ENCODE data around the gene R3HCC1L.

R3HCC1L gene

DNA sequence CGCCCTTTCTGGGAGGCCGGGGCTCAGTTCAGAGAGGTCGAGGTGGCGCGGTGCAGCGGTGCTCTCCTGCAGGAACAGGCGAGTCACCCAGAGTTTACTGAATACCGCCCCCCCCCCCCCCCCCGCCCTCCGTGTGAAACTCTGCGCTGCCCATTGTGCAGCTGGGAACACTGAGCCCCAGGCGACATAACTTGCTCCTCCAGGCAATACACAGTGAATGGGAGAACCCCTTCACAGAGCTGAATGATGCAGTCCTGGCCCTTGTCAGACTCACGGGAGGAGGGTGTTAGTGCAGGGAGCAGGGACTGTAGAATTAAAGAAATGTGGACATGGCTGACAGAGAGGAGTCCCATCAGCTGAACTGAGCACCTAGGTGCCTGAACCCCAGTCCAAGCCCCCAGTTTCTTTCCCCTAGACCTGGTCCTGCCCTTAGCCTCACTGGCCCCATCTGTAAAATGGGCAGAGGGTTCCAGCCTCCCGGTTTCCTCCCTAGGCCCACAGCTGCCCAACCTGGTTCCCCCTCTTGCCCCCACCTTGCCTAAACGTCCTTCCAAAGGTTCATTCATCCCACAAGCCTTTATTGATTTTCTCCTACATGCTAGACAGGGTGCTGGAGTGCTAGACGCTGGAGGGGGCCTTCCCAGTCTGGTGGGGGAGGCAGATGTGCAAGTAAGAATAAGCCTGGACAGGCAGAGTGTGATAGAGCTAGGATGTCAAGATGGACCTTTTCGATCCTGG is 134.4 kb downstream of the R3HCC1L start:
- no peak for TF ChIP-seq GATA1 (IDR thresholded peaks at IDR 0.05; ENCODE audit: low read depth, low read length)
- no peak for TF ChIP-seq POLR2A (IDR thresholded peaks at IDR 0.05; ENCODE audit: low read length)
- no peak for DNase-seq

GRCh38 chr10:98269435-98269912 is 135.0 kb downstream of the R3HCC1L start:
- no peak for DNase-seq
- TF ChIP-seq GATA1 (IDR thresholded peaks at IDR 0.05; ENCODE audit: low read depth, low read length) (no peak), POLR2A (IDR thresholded peaks at IDR 0.05; ENCODE audit: low read length) (no peak)

- no peak for DNase-seq
- no peak for TF ChIP-seq GATA1 (IDR thresholded peaks at IDR 0.05; ENCODE audit: low read depth, low read length)
- TF ChIP-seq POLR2A (IDR thresholded peaks at IDR 0.05; ENCODE audit: low read length), result no peak
Observed at GRCh38 chr10:98270073-98270740, 135.8 kb downstream of the R3HCC1L start.

DNA sequence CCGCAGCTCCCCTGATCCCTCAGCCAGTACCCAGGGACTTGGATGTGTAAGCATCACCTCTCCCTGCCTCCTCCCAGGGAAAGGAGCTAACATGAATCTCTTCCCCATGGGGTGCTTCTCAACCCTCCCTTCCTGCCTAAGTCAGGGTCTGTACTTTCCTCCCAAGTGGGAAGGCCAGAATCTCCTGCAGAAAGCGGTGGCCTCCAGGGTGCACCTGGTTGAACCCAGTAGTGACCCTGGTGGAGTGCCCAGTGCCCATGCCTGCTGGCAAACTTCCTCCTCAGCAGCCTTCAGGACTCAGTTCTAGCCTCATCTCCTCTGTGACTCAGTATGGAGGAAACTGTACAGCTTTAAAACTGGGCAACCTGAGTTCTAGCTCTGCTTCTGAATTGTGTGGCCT is 136.3 kb downstream of the R3HCC1L start:
- DNase-seq, result no peak
- no peak for TF ChIP-seq GATA1 (IDR thresholded peaks at IDR 0.05; ENCODE audit: low read depth, low read length)
- no peak for TF ChIP-seq POLR2A (IDR thresholded peaks at IDR 0.05; ENCODE audit: low read length)

GRCh38 chr10:98272245-98272644 is 137.8 kb downstream of the R3HCC1L start:
- DNase-seq, result no peak
- TF ChIP-seq GATA1 (IDR thresholded peaks at IDR 0.05; ENCODE audit: low read depth, low read length) (no peak), POLR2A (IDR thresholded peaks at IDR 0.05; ENCODE audit: low read length) (no peak)

DNA sequence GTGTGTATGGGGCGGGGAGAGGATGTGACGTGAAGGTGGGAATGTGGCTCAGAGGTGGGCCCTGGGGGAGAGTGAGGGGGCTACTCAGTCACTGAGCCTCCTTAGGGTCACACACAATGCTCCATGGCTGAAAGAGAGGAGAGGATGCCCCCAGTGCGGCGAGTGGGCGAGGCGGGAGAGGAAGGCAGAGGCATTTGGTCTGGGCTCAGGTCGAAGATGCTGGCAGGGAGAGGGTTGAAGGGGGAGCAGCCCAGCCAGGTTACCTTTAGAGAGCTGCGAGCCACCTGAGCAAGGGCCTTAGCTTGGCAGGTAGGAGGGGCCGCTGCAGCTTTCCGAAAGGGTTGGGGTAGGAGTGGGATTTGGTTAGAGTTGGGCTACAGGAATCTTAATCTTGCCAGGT is 138.2 kb downstream of the R3HCC1L start:
- TF ChIP-seq GATA1 (IDR thresholded peaks at IDR 0.05; ENCODE audit: low read depth, low read length) (no peak), POLR2A (IDR thresholded peaks at IDR 0.05; ENCODE audit: low read length) (no peak)
- DNase-seq, result no peak

- no peak for DNase-seq
- no peak for TF ChIP-seq POLR2A (IDR thresholded peaks at IDR 0.05; ENCODE audit: low read length)
- no peak for TF ChIP-seq GATA1 (IDR thresholded peaks at IDR 0.05; ENCODE audit: low read depth, low read length)
Observed at GRCh38 chr10:98273057-98273850, 138.8 kb downstream of the R3HCC1L start.

- DNase-seq, result no peak
- TF ChIP-seq POLR2A (IDR thresholded peaks at IDR 0.05; ENCODE audit: low read length), result no peak
- TF ChIP-seq GATA1 (IDR thresholded peaks at IDR 0.05; ENCODE audit: low read depth, low read length), result no peak
Observed at GRCh38 chr10:98274562-98274961, 140.1 kb downstream of the R3HCC1L start.

DNA sequence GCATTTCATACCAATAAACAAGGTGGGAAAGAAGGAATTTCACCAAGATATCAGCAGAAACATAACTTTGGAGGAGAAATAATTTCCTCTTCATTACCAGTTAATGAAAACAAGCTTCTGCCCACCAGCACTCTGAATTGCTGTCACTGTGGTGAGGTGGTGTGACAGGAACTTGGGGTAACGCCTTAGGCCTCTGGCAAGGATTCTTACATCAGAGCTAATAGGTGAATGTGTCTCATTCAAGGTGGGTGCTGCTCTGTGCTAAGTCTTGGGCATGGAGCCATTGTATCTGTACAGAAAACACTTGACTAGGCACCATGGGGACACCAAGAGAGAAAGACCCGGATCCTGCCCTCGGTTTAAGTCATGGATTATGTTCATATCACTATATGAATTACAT is 141.9 kb downstream of the R3HCC1L start:
- no peak for DNase-seq
- TF ChIP-seq POLR2A (IDR thresholded peaks at IDR 0.05; ENCODE audit: low read length) (no peak), GATA1 (IDR thresholded peaks at IDR 0.05; ENCODE audit: low read depth, low read length) (no peak)

GRCh38 chr10:98285416-98285815 is 151.0 kb downstream of the R3HCC1L start:
- DNase-seq, result no peak
- no peak for TF ChIP-seq GATA1 (IDR thresholded peaks at IDR 0.05; ENCODE audit: low read depth, low read length)
- TF ChIP-seq POLR2A (IDR thresholded peaks at IDR 0.05; ENCODE audit: low read length), result no peak

DNA sequence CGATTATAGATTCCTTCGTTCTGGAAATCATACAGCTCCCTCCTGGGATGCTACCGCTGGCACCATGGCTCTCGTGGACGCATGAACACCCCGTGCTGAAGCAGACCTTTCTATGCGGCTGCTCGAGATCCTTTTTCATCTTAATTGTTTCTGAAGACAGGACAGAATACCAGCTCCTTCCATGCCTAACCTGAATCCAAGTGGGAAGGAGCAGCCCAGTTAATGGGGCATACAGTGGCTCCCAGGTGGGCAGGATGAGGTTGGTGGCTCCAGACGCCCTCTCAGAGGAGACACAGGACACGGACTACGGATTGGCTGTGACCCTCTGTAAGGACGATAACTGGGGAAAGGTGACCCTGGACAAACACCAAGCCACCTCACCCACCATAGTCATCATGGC is 152.0 kb downstream of the R3HCC1L start:
- no peak for DNase-seq
- TF ChIP-seq POLR2A (IDR thresholded peaks at IDR 0.05; ENCODE audit: low read length) (no peak), GATA1 (IDR thresholded peaks at IDR 0.05; ENCODE audit: low read depth, low read length) (no peak)

- DNase-seq, result no peak
- no peak for TF ChIP-seq POLR2A (IDR thresholded peaks at IDR 0.05; ENCODE audit: low read length)
- no peak for TF ChIP-seq GATA1 (IDR thresholded peaks at IDR 0.05; ENCODE audit: low read depth, low read length)
Observed at GRCh38 chr10:98287321-98287720, 152.9 kb downstream of the R3HCC1L start.

DNA sequence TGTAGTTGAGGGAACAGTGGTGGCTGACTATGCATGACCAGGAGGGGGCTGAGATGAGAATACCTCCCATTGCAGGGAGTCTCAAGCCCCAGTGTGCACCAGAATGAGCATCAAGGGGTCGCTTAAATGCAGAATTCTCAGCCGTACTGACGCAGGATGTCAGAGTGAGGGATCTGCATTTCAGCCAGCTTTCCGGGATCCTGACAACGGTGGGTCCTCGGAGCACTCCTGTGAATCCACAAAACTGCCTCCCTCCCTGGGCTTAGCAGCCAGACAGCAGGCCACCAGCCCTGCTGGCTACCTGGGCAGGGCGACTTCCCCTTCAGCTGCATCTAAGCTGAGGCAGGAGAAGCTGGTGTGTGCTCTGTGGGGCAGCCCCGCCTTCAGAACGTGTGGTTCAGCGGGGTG is 155.3 kb downstream of the R3HCC1L start:
- TF ChIP-seq POLR2A (IDR thresholded peaks at IDR 0.05; ENCODE audit: low read length) (no peak), GATA1 (IDR thresholded peaks at IDR 0.05; ENCODE audit: low read depth, low read length) (no peak)
- DNase-seq, result no peak

DNA sequence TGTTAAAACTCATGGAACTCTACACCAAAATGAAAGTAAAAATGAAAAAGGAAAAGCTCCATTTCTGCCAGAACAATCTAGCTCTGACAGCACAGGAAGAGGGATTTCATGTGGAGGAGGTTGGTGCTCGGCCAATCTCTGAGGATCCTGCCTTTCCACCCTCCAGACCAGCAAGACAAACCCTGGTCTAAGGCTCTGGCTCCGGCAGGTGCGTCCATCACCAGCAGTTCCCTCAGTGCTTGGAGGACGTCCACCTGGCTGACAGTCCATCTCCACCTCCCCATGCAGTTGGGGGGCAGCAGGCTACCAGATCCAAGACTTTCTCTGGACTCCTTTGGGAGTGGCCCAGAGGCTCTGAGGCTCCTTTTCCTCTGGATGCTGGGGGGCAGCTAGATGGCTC is 158.5 kb downstream of the R3HCC1L start:
- DNase-seq, result no peak
- TF ChIP-seq GATA1 (IDR thresholded peaks at IDR 0.05; ENCODE audit: low read depth, low read length), result no peak
- TF ChIP-seq POLR2A (IDR thresholded peaks at IDR 0.05; ENCODE audit: low read length), result no peak

Measured in erythroblast (primary cell).